Hair follicular keratinocyte (primary cell): ENCODE data around the gene CYP4V2. TPM values are rescaled to one million over a fixed set of nuclear protein-coding genes. Genes with fewer than 3 reads are reported as not detected.

Experiments
- total RNA-seq: library from RNA; depleted of rRNA; stranded (reverse); fragments of >200 nt; gene quantifications from 2 replicates; pipeline ENCODE4 v1.2.3, GENCODE V29; 2015

The CYP4V2 gene
- 5.5 and 8.5 TPM in 2 replicates for total RNA-seq

DNA sequence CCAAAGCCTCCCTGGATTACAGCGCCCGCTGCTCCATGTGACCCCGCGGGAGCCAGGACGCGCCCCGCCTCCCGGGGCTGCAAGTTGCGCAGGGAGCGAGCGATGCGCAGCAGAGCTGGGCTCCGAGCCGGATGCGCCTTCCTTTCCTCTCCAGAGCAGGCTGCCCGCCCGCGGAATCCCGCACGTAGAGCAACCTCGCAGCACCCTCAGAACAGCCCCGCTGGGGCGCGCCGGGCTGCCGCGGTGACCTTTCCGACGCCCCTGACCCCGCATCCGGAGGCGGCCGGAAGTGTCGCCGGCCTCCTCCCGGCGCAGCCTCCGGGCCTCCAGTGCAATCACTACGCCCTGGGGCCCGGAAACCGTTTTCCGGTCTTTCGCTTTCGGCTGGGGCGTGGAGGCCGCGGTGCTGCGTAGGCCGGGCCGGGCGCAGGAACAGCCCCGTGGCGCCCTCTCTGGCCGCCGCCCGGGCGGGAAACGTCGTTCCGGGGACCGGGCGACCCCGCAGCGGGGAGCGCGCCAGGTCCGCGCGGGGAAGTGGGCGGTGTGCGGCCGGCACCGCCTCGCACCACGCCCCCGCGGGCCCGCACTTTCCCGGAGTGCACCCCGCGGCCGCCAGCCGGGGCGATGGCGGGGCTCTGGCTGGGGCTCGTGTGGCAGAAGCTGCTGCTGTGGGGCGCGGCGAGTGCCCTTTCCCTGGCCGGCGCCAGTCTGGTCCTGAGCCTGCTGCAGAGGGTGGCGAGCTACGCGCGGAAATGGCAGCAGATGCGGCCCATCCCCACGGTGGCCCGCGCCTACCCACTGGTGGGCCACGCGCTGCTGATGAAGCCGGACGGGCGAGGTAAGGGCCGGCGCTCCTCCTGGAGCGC, at the start of gene CYP4V2:
CYP4V2 (plus strand) TSS at position 368 of the 866 bp plus-strand sequence; CDS start at position 625, 257 bp downstream.

GRCh38 chr4:186227221-186227620, 35.9 kb downstream of the CYP4V2 start, which contains the start of gene KLKB1:
Gene KLKB1, plus strand, starts transcription at chr4:186227507. Its CDS starts 689 bp downstream, at chr4:186228196.

Other genes starting within 250 kb of the CYP4V2 start
- 0.84 and 1.6 TPM in 2 replicates for gene TLR3, start 122.4 kb upstream of the CYP4V2 start, total RNA-seq
- gene FAM149A, start 86.9 kb upstream of the CYP4V2 start, total RNA-seq = 0.08 TPM in 1 of 2 replicates, not detected in the other
- gene KLKB1, start 35.9 kb downstream of the CYP4V2 start, total RNA-seq = not detected in 2 replicates
- not detected in 2 replicates for gene F11, start 74.6 kb downstream of the CYP4V2 start, total RNA-seq